ENCODE results near the gene FHAD1. TPM values are rescaled to one million over a fixed set of nuclear protein-coding genes. Genes with fewer than 3 reads are reported as not detected.

FHAD1 gene
- total and polyA plus RNA-seq, 9 of the 15 experiments (the other 6 are each of a cell fraction or from before 2014, with no cell fraction given), result 0.32 to 2.1 (median 1.5) TPM; not detected in 1

GRCh38 chr1:15260418-15261154, 13.6 kb downstream of the FHAD1 start (continued):
- TF ChIP-seq ATF3 (IDR thresholded peaks at IDR 0.05) (peak; percentile 98), ATF3 (CRISPR knock-in tag; conservative IDR thresholded peaks at IDR 0.05) (peak; percentile 91; the same call in 1 of the 2 replicates), RNF219 (CRISPR knock-in tag; IDR thresholded peaks at IDR 0.05) (no peak), SMARCB1 (IDR thresholded peaks at IDR 0.05; ENCODE audit: insufficient read length, low read depth) (no peak), BRD4 (IDR thresholded peaks at IDR 0.05) (no peak), COPS2 (conservative IDR thresholded peaks at IDR 0.05) (no peak), MAX (CRISPR knock-in tag; IDR thresholded peaks at IDR 0.05) (peak; percentile 86), SLC30A9 (CRISPR knock-in tag; IDR thresholded peaks at IDR 0.05) (no peak), ZNF707 (CRISPR knock-in tag; conservative IDR thresholded peaks at IDR 0.05) (no peak), ZNF436 (CRISPR knock-in tag; IDR thresholded peaks at IDR 0.05) (no peak), HCFC1 (IDR thresholded peaks at IDR 0.05; ENCODE audit: low read depth, low read length) (no peak), NR1H2 (CRISPR knock-in tag; IDR thresholded peaks at IDR 0.05) (no peak), POLR2H (tag; IDR thresholded peaks at IDR 0.05; ENCODE audit: low read depth) (no peak), TAL1 (IDR thresholded peaks at IDR 0.05) (peak; percentile 71), ILF3 (IDR thresholded peaks at IDR 0.05; ENCODE audit: borderline replicate concordance) (no peak), SMAD2 (IDR thresholded peaks at IDR 0.05; ENCODE audit: low read depth, low read length) (no peak), ZNF79 (CRISPR knock-in tag; IDR thresholded peaks at IDR 0.05; ENCODE audit: low read depth) (no peak), U2AF2 (optimal IDR thresholded peaks at IDR 0.05; ENCODE audit: low read depth, low read length) (no peak), FOXK1 (CRISPR knock-in tag; IDR thresholded peaks at IDR 0.05; ENCODE audit: borderline replicate concordance) (no peak), FOSL1 (tag; conservative IDR thresholded peaks at IDR 0.05) (peak; percentile 100), GTF2E2 (tag; IDR thresholded peaks at IDR 0.05) (no peak; the same call in 1 of the 2 replicates), RB1 (IDR thresholded peaks at IDR 0.05; ENCODE audit: low read depth) (no peak), SRSF1 (IDR thresholded peaks at IDR 0.05; ENCODE audit: low read depth, low read length) (no peak), NFIX (CRISPR knock-in tag; IDR thresholded peaks at IDR 0.05; ENCODE audit: low read depth) (no peak), TEAD1 (CRISPR knock-in tag; IDR thresholded peaks at IDR 0.05) (peak in 1 of 2 experiments; percentile 69; a peak in 3 of 4 replicates), CBFA2T2 (conservative IDR thresholded peaks at IDR 0.05) (peak; percentile 87), HLTF (IDR thresholded peaks at IDR 0.05) (no peak)

Measured in K562 (cell line).